ENCODE data around the gene ZHX3.

GRCh38 chr20:41214202-41214601 is 103.3 kb downstream of the ZHX3 start:
- TF ChIP-seq CTCF (IDR thresholded peaks at IDR 0.05) (no peak), POLR2A (IDR thresholded peaks at IDR 0.05) (no peak), POLR2AphosphoS5 (IDR thresholded peaks at IDR 0.05; ENCODE audit: insufficient read depth in 1 of 2, low read depth in 1 of 2) (no peak)
